HCT116 (cell line): Measurements from ENCODE around the gene SRRM1. TPM values are rescaled to one million over a fixed set of nuclear protein-coding genes. Genes with fewer than 3 reads are reported as not detected.

ENCODE experiments used
- ATAC-seq: fragments of 200-7000 bp; cut with Tn5 transposase; 2 replicates; pipeline ENCODE4 v1.9.1; 2020; ENCODE audit warnings: mild to moderate bottlenecking, moderate library complexity
- BruUV-seq: library from RNA; stranded (reverse); fragments of 400-500 nt; replicated peaks from 2 replicates; lab custom pipeline; 2021; lab: Mats Ljungman, UMichigan
- CTCF ChIA-PET: fragments of 300-600 bp; sonication (Branson Sonifier 250); formaldehyde crosslinking; loops from one replicate; lab custom pipeline; 2021; ENCODE audit warnings: antibody characterized with exemption; lab: Charles Lee
- POLR2A ChIA-PET: fragments of 300-600, 350-600 bp; sonication (Branson Sonifier 250); formaldehyde crosslinking; loops from one replicate; lab custom pipeline; 2021; ENCODE audit warnings: antibody characterized with exemption; lab: Charles Lee
- RAD21 ChIA-PET, 2 experiments: fragments of 300-600 bp; sonication (Branson Sonifier 250); formaldehyde crosslinking; loops; one replicate each; lab custom pipeline; 2023; ENCODE audit warnings: low total read pairs in 2 of 2; ENCODE audit not compliant: uncharacterized antibody in 2 of 2, unreplicated experiment in 2 of 2, low non-redundant PET in 1 of 2; lab: Charles Lee
- DNase-seq: peaks from one replicate; pipeline ENCODE4 v3.0.0-alpha.2; 2010; ENCODE audit warnings: low read depth, low spot score
- H2AFZ ChIP-seq: fragments of 200-600 bp; shearing (Covaris generic), sonication (generic); 2 replicates; pipeline ENCODE4 v1.6.1; 2017; ENCODE audit warnings: low read depth, mixed run types, mixed read lengths, antibody characterized with exemption, low read length; ENCODE audit not compliant: poor library complexity, severe bottlenecking
- H3K27ac ChIP-seq: 2 replicates; pipeline ENCODE4 v1.5.1; 2012; ENCODE audit warnings: low read depth, low read length
- H3K27me3 ChIP-seq: fragments of 200-600 bp; sonication (generic); 2 replicates; pipeline ENCODE4 v1.6.1; 2016; ENCODE audit warnings: mixed run types, low read length, mixed read lengths; ENCODE audit not compliant: insufficient read depth
- H3K36me3 ChIP-seq, 2 experiments: fragments of 200-500 bp in 1 of 2; fragments of 200-600 bp in 1 of 2; sonication (Bioruptor generic) in 1 of 2; sonication (generic) in 1 of 2; 2 replicates each; pipeline versions ENCODE4 v1.5.1 to v1.6.1; 2014 to 2016; ENCODE audit warnings: low read length in 2 of 2, inconsistent platforms in 1 of 2, mixed read lengths in 1 of 2, mixed run types in 1 of 2; ENCODE audit not compliant: insufficient read depth in 2 of 2, control insufficient read depth in 1 of 2
- H3K4me1 ChIP-seq, 2 experiments: fragments of 200-600 bp in 1 of 2; sonication (generic) in 1 of 2; 2 replicates each; pipeline versions ENCODE4 v1.5.1 to v1.6.1; 2012 to 2017; ENCODE audit warnings: low read length in 2 of 2, inconsistent platforms in 1 of 2, mild to moderate bottlenecking in 1 of 2, mixed read lengths in 1 of 2, mixed run types in 1 of 2, moderate library complexity in 1 of 2; ENCODE audit not compliant: insufficient read depth in 2 of 2, control insufficient read depth in 1 of 2
- H3K4me2 ChIP-seq: fragments of 200-600 bp; sonication (generic); 2 replicates; pipeline ENCODE4 v1.6.1; 2017; ENCODE audit warnings: mixed run types, low read length, mixed read lengths
- H3K4me3 ChIP-seq, 2 experiments: fragments of 200-600 bp in 1 of 2; sonication (generic) in 1 of 2; replicated peaks in 1 of 2; 2 replicates each; pipeline ENCODE4 v1.5.1; 2011 to 2016; ENCODE audit warnings: low read length in 2 of 2, control low read depth in 1 of 2, low read depth in 1 of 2, mild to moderate bottlenecking in 1 of 2, mixed read lengths in 1 of 2, mixed run types in 1 of 2
- H3K79me2 ChIP-seq: fragments of 200-600 bp; sonication (generic); 2 replicates; pipeline ENCODE4 v1.6.1; 2017; ENCODE audit warnings: mild to moderate bottlenecking, mixed run types, low read length, moderate library complexity, mixed read lengths; ENCODE audit not compliant: insufficient read depth
- H3K9ac ChIP-seq: fragments of 200-600 bp; sonication (generic); 2 replicates; pipeline ENCODE4 v1.6.1; 2016; ENCODE audit warnings: low read length, mixed read lengths
- H3K9me2 ChIP-seq: fragments of 200-600 bp; sonication (generic), shearing (Covaris generic); 2 replicates; pipeline ENCODE4 v1.6.1; 2017; ENCODE audit warnings: mixed run types, mild to moderate bottlenecking, moderate library complexity; ENCODE audit not compliant: insufficient read depth
- H3K9me3 ChIP-seq, 2 experiments: fragments of 200-500 bp in 1 of 2; fragments of 200-600 bp in 1 of 2; sonication (Bioruptor generic) in 1 of 2; sonication (generic) in 1 of 2; 2 replicates each; pipeline ENCODE4 v1.6.1; 2014 to 2017; ENCODE audit warnings: low read length in 2 of 2, mixed read lengths in 2 of 2, inconsistent platforms in 1 of 2, low read depth in 1 of 2, mild to moderate bottlenecking in 1 of 2, mixed run types in 1 of 2, moderate library complexity in 1 of 2; ENCODE audit not compliant: control insufficient read depth in 1 of 2, insufficient read depth in 1 of 2
- H4K20me1 ChIP-seq: fragments of 200-600 bp; sonication (generic), shearing (Covaris generic); 2 replicates; pipeline ENCODE4 v1.6.1; 2017; ENCODE audit warnings: mixed run types, mild to moderate bottlenecking, moderate library complexity; ENCODE audit not compliant: insufficient read depth
- CBX3 ChIP-seq: IDR thresholded peaks from 2 replicates; pipeline ENCODE4 v1.6.1; 2012; ENCODE audit warnings: low read depth
- CEBPB ChIP-seq: IDR thresholded peaks from 2 replicates; pipeline ENCODE4 v1.6.1; 2012; ENCODE audit warnings: low read depth
- CTCF ChIP-seq, 3 experiments: fragments of 200-600 bp in 1 of 3; sonication (generic) in 1 of 3; IDR thresholded peaks in 2 of 3; conservative IDR thresholded peaks in 1 of 3; 2 replicates each; pipeline ENCODE4 v1.5.1; 2012 to 2017; ENCODE audit warnings: low read depth in 2 of 3, low read length in 2 of 3, antibody characterized with exemption in 1 of 3, borderline replicate concordance in 1 of 3, control low read depth in 1 of 3, mild to moderate bottlenecking in 1 of 3, mixed read lengths in 1 of 3, mixed run types in 1 of 3, moderate library complexity in 1 of 3; ENCODE audit not compliant: insufficient read depth in 1 of 3
- ELF1 ChIP-seq: IDR thresholded peaks from 2 replicates; pipeline ENCODE4 v1.6.1; 2012; ENCODE audit warnings: low read depth, borderline replicate concordance
- EZH2 ChIP-seq: fragments of 200-600 bp; sonication (generic); IDR thresholded peaks from 2 replicates; pipeline ENCODE4 v1.6.1; 2017; ENCODE audit warnings: antibody characterized with exemption, mixed run types
- EZH2phosphoT487 ChIP-seq: fragments of 200-600 bp; IDR thresholded peaks from 2 replicates; pipeline ENCODE4 v1.6.1; 2018; ENCODE audit warnings: antibody characterized with exemption, borderline replicate concordance
- FOSL1 ChIP-seq: IDR thresholded peaks from 2 replicates; pipeline ENCODE4 v1.6.1; 2012; ENCODE audit warnings: low read depth
- MAX ChIP-seq: IDR thresholded peaks from 2 replicates; pipeline ENCODE4 v1.6.1; 2012
- POLR2AphosphoS5 ChIP-seq: IDR thresholded peaks from 2 replicates; pipeline ENCODE4 v1.6.1; 2011; ENCODE audit warnings: mild to moderate bottlenecking, low read depth, low read length, moderate library complexity
- RAD21 ChIP-seq: IDR thresholded peaks from 2 replicates; pipeline ENCODE4 v1.6.1; 2012; ENCODE audit warnings: low read depth, mild to moderate bottlenecking
- SIN3A ChIP-seq: IDR thresholded peaks from 2 replicates; pipeline ENCODE4 v1.6.1; 2012; ENCODE audit warnings: low read depth
- SRF ChIP-seq: IDR thresholded peaks from 2 replicates; pipeline ENCODE4 v1.6.1; 2012; ENCODE audit warnings: low read depth
- TCF7L2 ChIP-seq: IDR thresholded peaks from 2 replicates; pipeline ENCODE4 v1.7.0; 2011; ENCODE audit warnings: borderline replicate concordance, inconsistent platforms; ENCODE audit not compliant: insufficient read depth, insufficient read length; ENCODE audit errors: extremely low read depth
- YY1 ChIP-seq: IDR thresholded peaks from 2 replicates; pipeline ENCODE4 v1.6.1; 2011; ENCODE audit warnings: low read length, low read depth, moderate library complexity, mild to moderate bottlenecking; ENCODE audit not compliant: insufficient replicate concordance; ENCODE audit errors: extremely low read depth
- ZBTB33 ChIP-seq: IDR thresholded peaks from 2 replicates; pipeline ENCODE4 v1.6.1; 2011; ENCODE audit warnings: mild to moderate bottlenecking, low read length, moderate library complexity; ENCODE audit not compliant: insufficient replicate concordance; ENCODE audit errors: extremely low read depth
- ZFX ChIP-seq: fragments of 450-650 bp; IDR thresholded peaks from 2 replicates; pipeline ENCODE4 v1.6.1; 2017
- ZNF274 ChIP-seq: fragments of 200-500 bp; sonication (Bioruptor generic); IDR thresholded peaks from 2 replicates; pipeline ENCODE4 v1.6.1; 2014; ENCODE audit warnings: mild to moderate bottlenecking, low read depth, low read length, inconsistent platforms
- intact Hi-C: fragments of 100-400 bp; cut with micrococcal nuclease; formaldehyde crosslinking; loops from 2 replicates; pipeline ENCODE4 v1.10.0; 2022
- total RNA-seq: library from RNA; stranded (reverse); gene quantifications from one replicate; pipeline ENCODE4 v1.2.1, GENCODE V29; 2021; ENCODE audit not compliant: unreplicated experiment

SRRM1 gene
- total RNA-seq, 1 experiment from 2014 or later = 184 TPM

GRCh38 chr1:24605534-24606295, 37.4 kb upstream of the SRRM1 start:
- no peaks in the 10 kb centered on the region for H3K9me2 ChIP-seq
- peaks cover 0 to 2% of the 10 kb centered on the region in 2 experiments; a peak in 1 of 4 replicates for H3K4me1 ChIP-seq
- H3K36me3 ChIP-seq = no peaks in the 10 kb centered on the region
- no TSS peak for BruUV-seq
- H3K4me2 ChIP-seq = no peak overlapping the region
- H3K9ac ChIP-seq = no peak overlapping the region
- TF ChIP-seq SRF (no peak), CTCF (IDR thresholded peaks at IDR 0.05 in 2 of 3, conservative IDR thresholded peaks at IDR 0.05 in 1 of 3; ENCODE audit: borderline replicate concordance in 1 of 3, insufficient read depth in 1 of 3, low read depth in 2 of 3, low read length in 2 of 3) (no peak), FOSL1 (no peak), POLR2AphosphoS5 (no peak), SIN3A (no peak), RAD21 (no peak)
- no peak for DNase-seq
- intact Hi-C loops = no loop called here
- H3K27ac ChIP-seq = no peak overlapping the region
- H3K9me3 ChIP-seq = no peaks in the 10 kb centered on the region
- ChIA-PET CTCF (no interaction called here), RAD21 (no interaction called here), POLR2A (no interaction called here)
- no peaks in the 10 kb centered on the region for H3K79me2 ChIP-seq
- no peaks in the 10 kb centered on the region for H4K20me1 ChIP-seq
- no peaks in the 10 kb centered on the region for H3K27me3 ChIP-seq
- H3K4me3 ChIP-seq = no peak overlapping the region
- no peak overlapping the region for H2AFZ ChIP-seq
- ATAC-seq = no peak

- BruUV-seq = no TSS peak
- Histone ChIP-seq H3K79me2 (no peaks in the 10 kb centered on the region), H3K4me1 (peaks cover 0 to 2% of the 10 kb centered on the region in 2 experiments; a peak in 1 of 4 replicates), H3K9me3 (no peaks in the 10 kb centered on the region), H3K27ac (no peak overlapping the region), H3K27me3 (no peaks in the 10 kb centered on the region), H3K9ac (no peak overlapping the region), H3K9me2 (no peaks in the 10 kb centered on the region), H3K4me3 (no peak overlapping the region), H3K4me2 (no peak overlapping the region), H3K36me3 (no peaks in the 10 kb centered on the region), H4K20me1 (no peaks in the 10 kb centered on the region), H2AFZ (no peak overlapping the region)
- POLR2A ChIA-PET = no interaction called here
- intact Hi-C loops = no loop called here
- CTCF ChIA-PET = no interaction called here
- DNase-seq (no peak), ATAC-seq (no peak)
- RAD21 ChIA-PET = no interaction called here
- TF ChIP-seq ZFX (no peak), ZNF274 (no peak), CEBPB (no peak), POLR2AphosphoS5 (no peak), MAX (no peak), CBX3 (no peak), YY1 (no peak), FOSL1 (no peak), EZH2phosphoT487 (no peak), EZH2 (no peak), ELF1 (no peak), TCF7L2 (no peak), ZBTB33 (no peak)
Observed at GRCh38 chr1:24606296-24606605, 36.9 kb upstream of the SRRM1 start.
